ENCODE measurements around the gene HEXIM2. TPM values are rescaled to one million over a fixed set of nuclear protein-coding genes. Genes with fewer than 3 reads are reported as not detected.

Gene HEXIM2
- total and polyA plus RNA-seq, 2 of the 13 experiments (the other 11 are each of a cell fraction or from before 2014, with no cell fraction given) = 27.1 to 32.4 TPM

DNA sequence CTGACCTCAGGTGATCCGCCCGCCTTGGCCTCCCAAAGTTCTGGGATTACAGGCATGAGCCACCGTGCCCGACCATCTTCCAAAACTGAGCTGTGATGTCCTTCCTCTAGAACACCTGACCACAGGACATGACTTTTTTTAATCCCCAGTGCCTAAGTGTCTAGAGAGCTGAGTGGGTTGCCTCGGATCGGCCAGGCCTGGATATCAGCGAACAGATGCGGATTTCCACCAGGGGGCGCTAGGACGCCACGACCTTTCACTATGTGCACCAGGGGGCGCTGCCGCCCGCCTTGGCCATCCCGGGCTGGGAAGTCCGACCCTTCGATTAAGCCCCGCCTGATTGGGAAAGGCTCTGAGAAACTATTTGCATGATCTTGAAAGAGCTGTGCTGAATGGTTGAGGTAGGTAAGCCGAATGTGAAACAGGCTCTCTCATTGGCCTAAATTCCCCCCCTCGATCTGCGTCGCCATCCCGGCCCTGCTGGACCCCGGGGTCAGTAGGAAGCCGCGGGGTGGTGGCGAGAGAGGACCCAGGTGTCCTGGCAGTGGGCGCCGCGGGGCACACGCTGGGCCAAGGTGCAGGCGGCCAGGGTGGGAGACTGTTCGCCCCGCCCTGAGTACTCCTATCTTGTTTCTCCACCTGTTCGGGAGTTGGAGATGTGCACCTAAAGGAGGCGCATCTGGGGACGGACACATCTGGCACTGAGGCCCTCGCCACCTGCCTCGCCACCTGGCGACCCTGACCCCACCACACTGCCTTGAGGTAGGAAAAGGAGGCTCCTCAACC is 26.3 kb upstream of the HEXIM2 start, which contains the start of gene ACBD4 (continued):
- TF ChIP-seq ZNF263 (CRISPR knock-in tag; IDR thresholded peaks at IDR 0.05) = peak; percentile 46; the same call in 1 of the 2 replicates
- TF ChIP-seq KAT8 (CRISPR knock-in tag; IDR thresholded peaks at IDR 0.05) = peak; percentile 93
- TF ChIP-seq ZNF383 (CRISPR knock-in tag; IDR thresholded peaks at IDR 0.05; ENCODE audit: borderline replicate concordance) = no peak
- TF ChIP-seq, protein P1, sequence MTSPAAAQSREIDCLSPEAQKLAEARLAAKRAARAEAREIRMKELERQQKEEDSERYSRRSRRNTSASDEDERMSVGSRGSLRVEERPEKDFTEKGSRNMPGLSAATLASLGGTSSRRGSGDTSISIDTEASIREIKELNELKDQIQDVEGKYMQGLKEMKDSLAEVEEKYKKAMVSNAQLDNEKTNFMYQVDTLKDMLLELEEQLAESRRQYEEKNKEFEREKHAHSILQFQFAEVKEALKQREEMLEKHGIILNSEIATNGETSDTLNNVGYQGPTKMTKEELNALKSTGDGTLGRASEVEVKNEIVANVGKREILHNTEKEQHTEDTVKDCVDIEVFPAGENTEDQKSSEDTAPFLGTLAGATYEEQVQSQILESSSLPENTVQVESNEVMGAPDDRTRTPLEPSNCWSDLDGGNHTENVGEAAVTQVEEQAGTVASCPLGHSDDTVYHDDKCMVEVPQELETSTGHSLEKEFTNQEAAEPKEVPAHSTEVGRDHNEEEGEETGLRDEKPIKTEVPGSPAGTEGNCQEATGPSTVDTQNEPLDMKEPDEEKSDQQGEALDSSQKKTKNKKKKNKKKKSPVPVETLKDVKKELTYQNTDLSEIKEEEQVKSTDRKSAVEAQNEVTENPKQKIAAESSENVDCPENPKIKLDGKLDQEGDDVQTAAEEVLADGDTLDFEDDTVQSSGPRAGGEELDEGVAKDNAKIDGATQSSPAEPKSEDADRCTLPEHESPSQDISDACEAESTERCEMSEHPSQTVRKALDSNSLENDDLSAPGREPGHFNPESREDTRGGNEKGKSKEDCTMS (CRISPR knock-in tag; conservative IDR thresholded peaks at IDR 0.05) = no peak
- TF ChIP-seq, protein P2, sequence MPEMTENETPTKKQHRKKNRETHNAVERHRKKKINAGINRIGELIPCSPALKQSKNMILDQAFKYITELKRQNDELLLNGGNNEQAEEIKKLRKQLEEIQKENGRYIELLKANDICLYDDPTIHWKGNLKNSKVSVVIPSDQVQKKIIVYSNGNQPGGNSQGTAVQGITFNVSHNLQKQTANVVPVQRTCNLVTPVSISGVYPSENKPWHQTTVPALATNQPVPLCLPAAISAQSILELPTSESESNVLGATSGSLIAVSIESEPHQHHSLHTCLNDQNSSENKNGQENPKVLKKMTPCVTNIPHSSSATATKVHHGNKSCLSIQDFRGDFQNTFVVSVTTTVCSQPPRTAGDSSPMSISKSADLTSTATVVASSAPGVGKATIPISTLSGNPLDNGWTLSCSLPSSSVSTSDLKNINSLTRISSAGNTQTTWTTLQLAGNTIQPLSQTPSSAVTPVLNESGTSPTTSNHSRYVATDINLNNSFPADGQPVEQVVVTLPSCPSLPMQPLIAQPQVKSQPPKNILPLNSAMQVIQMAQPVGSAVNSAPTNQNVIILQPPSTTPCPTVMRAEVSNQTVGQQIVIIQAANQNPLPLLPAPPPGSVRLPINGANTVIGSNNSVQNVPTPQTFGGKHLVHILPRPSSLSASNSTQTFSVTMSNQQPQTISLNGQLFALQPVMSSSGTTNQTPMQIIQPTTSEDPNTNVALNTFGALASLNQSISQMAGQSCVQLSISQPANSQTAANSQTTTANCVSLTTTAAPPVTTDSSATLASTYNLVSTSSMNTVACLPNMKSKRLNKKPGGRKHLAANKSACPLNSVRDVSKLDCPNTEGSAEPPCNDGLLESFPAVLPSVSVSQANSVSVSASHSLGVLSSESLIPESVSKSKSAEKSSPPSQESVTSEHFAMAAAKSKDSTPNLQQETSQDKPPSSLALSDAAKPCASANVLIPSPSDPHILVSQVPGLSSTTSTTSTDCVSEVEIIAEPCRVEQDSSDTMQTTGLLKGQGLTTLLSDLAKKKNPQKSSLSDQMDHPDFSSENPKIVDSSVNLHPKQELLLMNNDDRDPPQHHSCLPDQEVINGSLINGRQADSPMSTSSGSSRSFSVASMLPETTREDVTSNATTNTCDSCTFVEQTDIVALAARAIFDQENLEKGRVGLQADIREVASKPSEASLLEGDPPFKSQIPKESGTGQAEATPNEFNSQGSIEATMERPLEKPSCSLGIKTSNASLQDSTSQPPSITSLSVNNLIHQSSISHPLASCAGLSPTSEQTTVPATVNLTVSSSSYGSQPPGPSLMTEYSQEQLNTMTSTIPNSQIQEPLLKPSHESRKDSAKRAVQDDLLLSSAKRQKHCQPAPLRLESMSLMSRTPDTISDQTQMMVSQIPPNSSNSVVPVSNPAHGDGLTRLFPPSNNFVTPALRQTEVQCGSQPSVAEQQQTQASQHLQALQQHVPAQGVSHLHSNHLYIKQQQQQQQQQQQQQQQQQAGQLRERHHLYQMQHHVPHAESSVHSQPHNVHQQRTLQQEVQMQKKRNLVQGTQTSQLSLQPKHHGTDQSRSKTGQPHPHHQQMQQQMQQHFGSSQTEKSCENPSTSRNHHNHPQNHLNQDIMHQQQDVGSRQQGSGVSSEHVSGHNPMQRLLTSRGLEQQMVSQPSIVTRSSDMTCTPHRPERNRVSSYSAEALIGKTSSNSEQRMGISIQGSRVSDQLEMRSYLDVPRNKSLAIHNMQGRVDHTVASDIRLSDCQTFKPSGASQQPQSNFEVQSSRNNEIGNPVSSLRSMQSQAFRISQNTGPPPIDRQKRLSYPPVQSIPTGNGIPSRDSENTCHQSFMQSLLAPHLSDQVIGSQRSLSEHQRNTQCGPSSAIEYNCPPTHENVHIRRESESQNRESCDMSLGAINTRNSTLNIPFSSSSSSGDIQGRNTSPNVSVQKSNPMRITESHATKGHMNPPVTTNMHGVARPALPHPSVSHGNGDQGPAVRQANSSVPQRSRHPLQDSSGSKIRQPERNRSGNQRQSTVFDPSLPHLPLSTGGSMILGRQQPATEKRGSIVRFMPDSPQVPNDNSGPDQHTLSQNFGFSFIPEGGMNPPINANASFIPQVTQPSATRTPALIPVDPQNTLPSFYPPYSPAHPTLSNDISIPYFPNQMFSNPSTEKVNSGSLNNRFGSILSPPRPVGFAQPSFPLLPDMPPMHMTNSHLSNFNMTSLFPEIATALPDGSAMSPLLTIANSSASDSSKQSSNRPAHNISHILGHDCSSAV (CRISPR knock-in tag; IDR thresholded peaks at IDR 0.05; ENCODE audit: borderline replicate concordance) = no peak
- TF ChIP-seq, protein P3, sequence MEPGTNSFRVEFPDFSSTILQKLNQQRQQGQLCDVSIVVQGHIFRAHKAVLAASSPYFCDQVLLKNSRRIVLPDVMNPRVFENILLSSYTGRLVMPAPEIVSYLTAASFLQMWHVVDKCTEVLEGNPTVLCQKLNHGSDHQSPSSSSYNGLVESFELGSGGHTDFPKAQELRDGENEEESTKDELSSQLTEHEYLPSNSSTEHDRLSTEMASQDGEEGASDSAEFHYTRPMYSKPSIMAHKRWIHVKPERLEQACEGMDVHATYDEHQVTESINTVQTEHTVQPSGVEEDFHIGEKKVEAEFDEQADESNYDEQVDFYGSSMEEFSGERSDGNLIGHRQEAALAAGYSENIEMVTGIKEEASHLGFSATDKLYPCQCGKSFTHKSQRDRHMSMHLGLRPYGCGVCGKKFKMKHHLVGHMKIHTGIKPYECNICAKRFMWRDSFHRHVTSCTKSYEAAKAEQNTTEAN (CRISPR knock-in tag; conservative IDR thresholded peaks at IDR 0.05) = no peak; the same call in 1 of the 2 replicates
- TF ChIP-seq, protein P4, sequence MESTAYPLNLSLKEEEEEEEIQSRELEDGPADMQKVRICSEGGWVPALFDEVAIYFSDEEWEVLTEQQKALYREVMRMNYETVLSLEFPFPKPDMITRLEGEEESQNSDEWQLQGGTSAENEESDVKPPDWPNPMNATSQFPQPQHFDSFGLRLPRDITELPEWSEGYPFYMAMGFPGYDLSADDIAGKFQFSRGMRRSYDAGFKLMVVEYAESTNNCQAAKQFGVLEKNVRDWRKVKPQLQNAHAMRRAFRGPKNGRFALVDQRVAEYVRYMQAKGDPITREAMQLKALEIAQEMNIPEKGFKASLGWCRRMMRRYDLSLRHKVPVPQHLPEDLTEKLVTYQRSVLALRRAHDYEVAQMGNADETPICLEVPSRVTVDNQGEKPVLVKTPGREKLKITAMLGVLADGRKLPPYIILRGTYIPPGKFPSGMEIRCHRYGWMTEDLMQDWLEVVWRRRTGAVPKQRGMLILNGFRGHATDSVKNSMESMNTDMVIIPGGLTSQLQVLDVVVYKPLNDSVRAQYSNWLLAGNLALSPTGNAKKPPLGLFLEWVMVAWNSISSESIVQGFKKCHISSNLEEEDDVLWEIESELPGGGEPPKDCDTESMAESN (CRISPR knock-in tag; conservative IDR thresholded peaks at IDR 0.05) = peak; percentile 72; the same call in 1 of the 2 replicates
- no peak for TF ChIP-seq ZNF782 (CRISPR knock-in tag; IDR thresholded peaks at IDR 0.05; ENCODE audit: borderline replicate concordance)
- TF ChIP-seq RFX1 (IDR thresholded peaks at IDR 0.05) = no peak
- no peak; the same call in 1 of the 2 replicates for TF ChIP-seq ADNP (CRISPR knock-in tag; IDR thresholded peaks at IDR 0.05)
- 0 out of 2 replicates have a peak, but pooled peaks have one; percentile 63 for TF ChIP-seq NAIF1 (CRISPR knock-in tag; IDR thresholded peaks at IDR 0.05; ENCODE audit: borderline replicate concordance)
- peak; percentile 87 for TF ChIP-seq MXD4 (CRISPR knock-in tag; IDR thresholded peaks at IDR 0.05)
- no peak for TF ChIP-seq SRSF9 (IDR thresholded peaks at IDR 0.05; ENCODE audit: borderline replicate concordance, insufficient read depth, low read depth, low read length, poor library complexity, severe bottlenecking)
- TF ChIP-seq ZNF501 (CRISPR knock-in tag; IDR thresholded peaks at IDR 0.05) = peak; percentile 96
- TF ChIP-seq SSRP1 (CRISPR knock-in tag; IDR thresholded peaks at IDR 0.05) = peak; percentile 86; the same call in 1 of the 2 replicates
